GM03348 (cell line): Measurements from ENCODE around the gene AIP.
"Not testable (repeated sequence)": the region's sequence is repeated elsewhere in the genome, so short reads cannot be mapped to it uniquely, and the experiment has no call there.

ENCODE experiments used
- DNase-seq: peaks from one replicate; pipeline ENCODE4 v3.0.0; 2012; ENCODE audit warnings: low spot score

Gene AIP

GRCh38 chr11:67507242-67507863 lies 24.5 kb downstream of the AIP start:
- peak; percentile 63 for DNase-seq

GRCh38 chr11:67507864-67508485 lies 25.1 kb downstream of the AIP start, which contains the start of gene CDK2AP2:
Gene CDK2AP2 (minus strand): TSS chr11:67508162. CDS start chr11:67508082, 80 bp downstream.
- DNase-seq = peak; percentile 100

GRCh38 chr11:67508486-67509121 lies 25.8 kb downstream of the AIP start:
- peak; percentile 100 for DNase-seq

GRCh38 chr11:67510023-67510345 lies 27.2 kb downstream of the AIP start:
- no peak for DNase-seq

- not testable (repeated sequence) for DNase-seq
These were observed 28.7 kb downstream of the AIP start for GRCh38 chr11:67511558-67511957.

GRCh38 chr11:67514116-67514515 lies 31.3 kb downstream of the AIP start:
- DNase-seq = no peak

- no peak for DNase-seq
These were observed 34.0 kb downstream of the AIP start for GRCh38 chr11:67516806-67517205.

GRCh38 chr11:67517784-67518552 lies 35.1 kb downstream of the AIP start:
- DNase-seq = no peak

- DNase-seq = no peak
These were observed 36.9 kb downstream of the AIP start for GRCh38 chr11:67519726-67520125.

- no peak for DNase-seq
These were observed 38.3 kb downstream of the AIP start for GRCh38 chr11:67520856-67521824.

GRCh38 chr11:67521924-67522323 lies 39.1 kb downstream of the AIP start:
- no peak for DNase-seq

GRCh38 chr11:67522338-67522737 lies 39.5 kb downstream of the AIP start:
- DNase-seq = no peak

- DNase-seq = no peak
These were observed 40.2 kb downstream of the AIP start, which contains the start of gene CABP2 for GRCh38 chr11:67522844-67523555. Gene CABP2 (minus strand): TSS chr11:67523446. CDS start chr11:67523326, 120 bp downstream.

- no peak for DNase-seq
These were observed 41.0 kb downstream of the AIP start for GRCh38 chr11:67523556-67524479.

GRCh38 chr11:67524480-67524808 lies 41.6 kb downstream of the AIP start:
- DNase-seq = no peak

GRCh38 chr11:67525275-67525976 lies 42.6 kb downstream of the AIP start:
- DNase-seq = no peak

- DNase-seq = no peak
These were observed 45.5 kb downstream of the AIP start for GRCh38 chr11:67528376-67528775.

GRCh38 chr11:67530282-67530592 lies 47.4 kb downstream of the AIP start:
- DNase-seq = no peak

GRCh38 chr11:67532889-67533288 lies 50.1 kb downstream of the AIP start:
- DNase-seq = no peak
